Measurements from ENCODE around the gene C4orf46.

C4orf46 gene

DNA sequence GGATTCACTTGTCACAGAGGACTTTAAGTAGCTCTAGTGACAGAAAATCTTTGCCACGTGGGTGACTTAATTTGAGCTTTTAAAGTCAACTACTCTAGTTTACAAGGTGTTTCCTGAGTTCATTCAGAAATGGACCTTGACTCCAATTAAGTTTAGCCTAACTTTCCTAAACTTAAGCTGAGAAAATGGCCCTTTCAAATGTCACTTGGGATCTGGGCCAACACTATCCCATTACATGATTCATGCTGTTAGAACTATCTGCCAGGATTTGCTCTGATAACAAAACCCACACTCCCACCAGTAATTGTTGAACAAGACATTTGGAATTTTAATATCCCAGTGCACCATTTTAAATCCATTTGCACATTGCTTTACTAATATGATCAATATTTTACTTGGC lies 40.8 kb downstream of the C4orf46 start:
- Histone ChIP-seq H4K91ac (ENCODE audit: low read depth, low read length, poor library complexity) (no peak overlapping the region), H2BK5ac (ENCODE audit: low read length) (no peak overlapping the region), H2BK15ac (ENCODE audit: low read length) (no peak overlapping the region), H3K36me3 (replicated peaks in 1 of 2; ENCODE audit: control insufficient read depth in 2 of 2, insufficient read depth in 2 of 2, low read length in 2 of 2) (no peaks in the 10 kb centered on the region), H3K27ac (replicated peaks; ENCODE audit: low read length) (no peak overlapping the region), H3K4ac (ENCODE audit: low read length) (no peak overlapping the region), H3K4me3 (ENCODE audit: low read length in 2 of 2) (no peak overlapping the region), H2BK120ac (ENCODE audit: low read depth, low read length) (no peak overlapping the region), H3K4me2 (ENCODE audit: insufficient read depth, low read length, poor library complexity, severe bottlenecking) (no peak overlapping the region), H3K23ac (ENCODE audit: low read depth, low read length, poor library complexity) (no peak overlapping the region), H2BK12ac (ENCODE audit: low read length) (no peak overlapping the region), H3K4me1 (ENCODE audit: control insufficient read depth in 2 of 2, insufficient read depth in 1 of 2, low read depth in 1 of 2, low read length in 2 of 2) (no peaks in the 10 kb centered on the region), H3K27me3 (ENCODE audit: control insufficient read depth in 3 of 3, insufficient read depth in 3 of 3, low read depth in 1 of 3, low read length in 3 of 3) (no peaks in the 10 kb centered on the region), H3K9ac (ENCODE audit: low read depth, low read length, poor library complexity) (no peak overlapping the region), H3K14ac (ENCODE audit: low read length) (no peak overlapping the region), H3K79me1 (ENCODE audit: low read depth, low read length) (no peaks in the 10 kb centered on the region), H3K18ac (ENCODE audit: low read length) (no peak overlapping the region), H4K8ac (ENCODE audit: low read depth, low read length) (no peak overlapping the region), H2AFZ (ENCODE audit: low read length) (no peak overlapping the region), H2AK5ac (ENCODE audit: low read depth, low read length) (no peak overlapping the region), H3K9me3 (replicated peaks in 1 of 2; ENCODE audit: control insufficient read depth in 2 of 2, insufficient read depth in 1 of 2, low read depth in 1 of 2, low read length in 2 of 2) (no peaks in the 10 kb centered on the region)
- DNase-seq (ENCODE audit: low spot score): no peak
- WGBS, 2 donors (ENCODE audit: extremely low coverage in 2 of 2, insufficient read length in 2 of 2, insufficient replicate concordance in 1 of 2): no CpG with 5 or more reads among the region's 1 CpG

DNA sequence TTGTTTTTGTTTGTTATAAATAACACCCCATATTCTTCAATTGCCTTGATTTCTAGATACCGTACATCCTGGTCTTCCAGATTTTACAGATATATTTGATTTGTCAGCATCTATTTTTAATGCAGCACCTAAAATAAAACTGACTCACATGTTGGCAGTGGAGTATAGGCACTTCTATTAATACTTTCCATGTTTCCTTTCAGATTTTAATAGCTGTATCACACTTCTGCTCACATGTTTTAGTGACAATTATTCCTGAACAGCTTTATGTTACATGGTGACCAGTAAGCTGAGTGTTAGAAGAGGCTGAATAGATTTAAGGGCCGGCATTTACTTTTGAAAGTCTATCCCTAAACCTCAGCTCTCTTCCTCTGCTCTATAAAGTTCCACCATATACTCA lies 46.1 kb downstream of the C4orf46 start:
- H2BK15ac ChIP-seq (ENCODE audit: low read length): no peak overlapping the region
- no peak overlapping the region for H3K4me3 ChIP-seq (ENCODE audit: low read length in 2 of 2)
- no peak overlapping the region for H3K4ac ChIP-seq (ENCODE audit: low read length)
- no peak overlapping the region for H4K8ac ChIP-seq (ENCODE audit: low read depth, low read length)
- H3K36me3 ChIP-seq (replicated peaks in 1 of 2; ENCODE audit: control insufficient read depth in 2 of 2, insufficient read depth in 2 of 2, low read length in 2 of 2): no peaks in the 10 kb centered on the region
- no peak overlapping the region for H3K27ac ChIP-seq (replicated peaks; ENCODE audit: low read length)
- no peak overlapping the region for H3K23ac ChIP-seq (ENCODE audit: low read depth, low read length, poor library complexity)
- H3K18ac ChIP-seq (ENCODE audit: low read length): no peak overlapping the region
- H3K9me3 ChIP-seq (replicated peaks in 1 of 2; ENCODE audit: control insufficient read depth in 2 of 2, insufficient read depth in 1 of 2, low read depth in 1 of 2, low read length in 2 of 2): no peaks in the 10 kb centered on the region
- H2BK120ac ChIP-seq (ENCODE audit: low read depth, low read length): no peak overlapping the region
- H2AK5ac ChIP-seq (ENCODE audit: low read depth, low read length): no peak overlapping the region
- H2BK5ac ChIP-seq (ENCODE audit: low read length): no peak overlapping the region
- H3K14ac ChIP-seq (ENCODE audit: low read length): no peak overlapping the region
- H2BK12ac ChIP-seq (ENCODE audit: low read length): no peak overlapping the region
- WGBS, 2 donors (ENCODE audit: extremely low coverage in 2 of 2, insufficient read length in 2 of 2, insufficient replicate concordance in 1 of 2): no CpG with 5 or more reads among the region's 2 CpGs
- DNase-seq (ENCODE audit: low spot score): no peak
- no peaks in the 10 kb centered on the region for H3K4me1 ChIP-seq (ENCODE audit: control insufficient read depth in 2 of 2, insufficient read depth in 1 of 2, low read depth in 1 of 2, low read length in 2 of 2)
- no peak overlapping the region for H2AFZ ChIP-seq (ENCODE audit: low read length)
- H3K79me1 ChIP-seq (ENCODE audit: low read depth, low read length): no peaks in the 10 kb centered on the region
- no peak overlapping the region for H3K9ac ChIP-seq (ENCODE audit: low read depth, low read length, poor library complexity)
- H3K27me3 ChIP-seq (ENCODE audit: control insufficient read depth in 3 of 3, insufficient read depth in 3 of 3, low read depth in 1 of 3, low read length in 3 of 3): peaks cover 0 to 6% (median 0%) of the 10 kb centered on the region in 3 experiments
- no peak overlapping the region for H3K4me2 ChIP-seq (ENCODE audit: insufficient read depth, low read length, poor library complexity, severe bottlenecking)
- H4K91ac ChIP-seq (ENCODE audit: low read depth, low read length, poor library complexity): no peak overlapping the region

DNA sequence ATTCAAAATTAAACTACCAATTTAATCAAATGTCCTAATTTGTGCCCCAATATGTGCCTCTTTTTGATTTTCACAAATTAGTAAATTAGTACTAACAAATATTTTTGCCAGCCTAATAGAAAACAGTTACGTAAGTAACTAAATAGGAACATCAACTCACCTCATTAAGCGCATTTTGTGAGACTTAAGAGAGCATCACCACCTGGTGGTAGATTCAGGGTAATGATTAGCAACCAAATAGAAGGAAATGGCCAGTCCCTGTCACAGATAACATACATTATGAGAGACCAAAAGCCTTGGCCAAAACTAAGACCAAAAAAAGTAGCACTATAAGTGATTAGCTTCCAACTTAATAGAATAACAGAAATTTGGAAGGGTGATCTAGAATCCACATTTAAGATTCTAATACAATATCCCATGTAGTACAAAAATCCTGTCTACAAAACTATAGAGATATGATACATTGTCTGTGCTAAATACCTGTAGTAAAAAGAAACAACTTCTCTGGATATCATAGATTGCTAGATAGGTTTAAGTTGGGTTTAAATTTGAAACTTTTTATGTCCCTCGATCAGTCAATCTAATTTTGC lies 46.7 kb downstream of the C4orf46 start:
- Histone ChIP-seq H2AFZ (ENCODE audit: low read length) (no peak overlapping the region), H3K9ac (ENCODE audit: low read depth, low read length, poor library complexity) (no peak overlapping the region), H3K9me3 (replicated peaks in 1 of 2; ENCODE audit: control insufficient read depth in 2 of 2, insufficient read depth in 1 of 2, low read depth in 1 of 2, low read length in 2 of 2) (no peaks in the 10 kb centered on the region), H3K4me2 (ENCODE audit: insufficient read depth, low read length, poor library complexity, severe bottlenecking) (no peak overlapping the region), H3K4ac (ENCODE audit: low read length) (no peak overlapping the region), H3K27ac (replicated peaks; ENCODE audit: low read length) (no peak overlapping the region), H2BK15ac (ENCODE audit: low read length) (no peak overlapping the region), H3K18ac (ENCODE audit: low read length) (no peak overlapping the region), H3K4me1 (ENCODE audit: control insufficient read depth in 2 of 2, insufficient read depth in 1 of 2, low read depth in 1 of 2, low read length in 2 of 2) (no peaks in the 10 kb centered on the region), H2BK5ac (ENCODE audit: low read length) (no peak overlapping the region), H3K27me3 (ENCODE audit: control insufficient read depth in 3 of 3, insufficient read depth in 3 of 3, low read depth in 1 of 3, low read length in 3 of 3) (peaks cover 0 to 6% (median 0%) of the 10 kb centered on the region in 3 experiments), H2BK12ac (ENCODE audit: low read length) (no peak overlapping the region), H3K4me3 (ENCODE audit: low read length in 2 of 2) (no peak overlapping the region), H3K23ac (ENCODE audit: low read depth, low read length, poor library complexity) (no peak overlapping the region), H2BK120ac (ENCODE audit: low read depth, low read length) (no peak overlapping the region), H3K79me1 (ENCODE audit: low read depth, low read length) (no peaks in the 10 kb centered on the region), H2AK5ac (ENCODE audit: low read depth, low read length) (no peak overlapping the region), H4K91ac (ENCODE audit: low read depth, low read length, poor library complexity) (no peak overlapping the region), H3K36me3 (replicated peaks in 1 of 2; ENCODE audit: control insufficient read depth in 2 of 2, insufficient read depth in 2 of 2, low read length in 2 of 2) (no peaks in the 10 kb centered on the region), H4K8ac (ENCODE audit: low read depth, low read length) (no peak overlapping the region), H3K14ac (ENCODE audit: low read length) (no peak overlapping the region)
- no CpG with 5 or more reads among the region's 3 CpGs for WGBS, 2 donors (ENCODE audit: extremely low coverage in 2 of 2, insufficient read length in 2 of 2, insufficient replicate concordance in 1 of 2)
- DNase-seq (ENCODE audit: low spot score): peak; percentile 29

DNA sequence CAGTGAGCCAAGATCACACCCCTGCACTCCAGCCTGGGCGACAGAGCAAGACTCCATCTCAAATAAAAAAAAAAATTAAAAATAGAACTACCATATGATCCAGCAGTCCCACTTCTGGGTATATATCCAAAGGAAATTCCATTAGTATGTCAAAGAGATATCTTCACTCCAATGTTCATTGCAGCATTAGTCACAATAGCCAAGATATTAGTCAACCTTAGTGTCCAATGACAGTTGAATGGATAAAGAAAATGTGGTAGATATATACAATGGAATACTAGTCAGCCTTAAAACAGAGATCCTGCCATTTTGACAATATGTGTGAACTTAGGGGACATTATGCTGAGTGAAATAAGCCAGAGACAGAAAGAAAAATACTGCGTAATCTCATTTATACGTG lies 49.4 kb downstream of the C4orf46 start:
- H4K8ac ChIP-seq (ENCODE audit: low read depth, low read length): no peak overlapping the region
- H3K9ac ChIP-seq (ENCODE audit: low read depth, low read length, poor library complexity): no peak overlapping the region
- no peaks in the 10 kb centered on the region for H3K79me1 ChIP-seq (ENCODE audit: low read depth, low read length)
- no peak overlapping the region for H3K27ac ChIP-seq (replicated peaks; ENCODE audit: low read length)
- H3K36me3 ChIP-seq (replicated peaks in 1 of 2; ENCODE audit: control insufficient read depth in 2 of 2, insufficient read depth in 2 of 2, low read length in 2 of 2): no peaks in the 10 kb centered on the region
- no peak overlapping the region for H3K4me2 ChIP-seq (ENCODE audit: insufficient read depth, low read length, poor library complexity, severe bottlenecking)
- H2BK120ac ChIP-seq (ENCODE audit: low read depth, low read length): no peak overlapping the region
- no peak overlapping the region for H2AK5ac ChIP-seq (ENCODE audit: low read depth, low read length)
- no peak overlapping the region for H3K18ac ChIP-seq (ENCODE audit: low read length)
- no peak overlapping the region for H3K23ac ChIP-seq (ENCODE audit: low read depth, low read length, poor library complexity)
- no peak overlapping the region for H2AFZ ChIP-seq (ENCODE audit: low read length)
- no peak overlapping the region for H2BK5ac ChIP-seq (ENCODE audit: low read length)
- H3K14ac ChIP-seq (ENCODE audit: low read length): no peak overlapping the region
- no peaks in the 10 kb centered on the region for H3K9me3 ChIP-seq (replicated peaks in 1 of 2; ENCODE audit: control insufficient read depth in 2 of 2, insufficient read depth in 1 of 2, low read depth in 1 of 2, low read length in 2 of 2)
- no peak overlapping the region for H4K91ac ChIP-seq (ENCODE audit: low read depth, low read length, poor library complexity)
- H3K27me3 ChIP-seq (ENCODE audit: control insufficient read depth in 3 of 3, insufficient read depth in 3 of 3, low read depth in 1 of 3, low read length in 3 of 3): peaks cover 0 to 6% (median 0%) of the 10 kb centered on the region in 3 experiments
- H3K4ac ChIP-seq (ENCODE audit: low read length): no peak overlapping the region
- H3K4me1 ChIP-seq (ENCODE audit: control insufficient read depth in 2 of 2, insufficient read depth in 1 of 2, low read depth in 1 of 2, low read length in 2 of 2): no peaks in the 10 kb centered on the region
- no CpG with 5 or more reads among the region's 3 CpGs for WGBS, 2 donors (ENCODE audit: extremely low coverage in 2 of 2, insufficient read length in 2 of 2, insufficient replicate concordance in 1 of 2)
- no peak overlapping the region for H2BK12ac ChIP-seq (ENCODE audit: low read length)
- DNase-seq (ENCODE audit: low spot score): no peak
- H2BK15ac ChIP-seq (ENCODE audit: low read length): no peak overlapping the region
- H3K4me3 ChIP-seq (ENCODE audit: low read length in 2 of 2): no peak overlapping the region
